Upper lobe of right lung (tissue), 1 donor: ENCODE data around the gene SLC28A3. TPM values are rescaled to one million over a fixed set of nuclear protein-coding genes. Genes with fewer than 3 reads are reported as not detected.

Source experiments
- ATAC-seq: fragments of 200-7000 bp; cut with Tn5 transposase; one replicate; pipeline ENCODE4 v1.9.1; 2020; ENCODE audit warnings: mild to moderate bottlenecking, moderate library complexity
- DNase-seq: peaks from one replicate; pipeline ENCODE4 v3.0.0-alpha.2; 2020
- H3K27ac ChIP-seq: fragments of 200-600 bp; one replicate; pipeline ENCODE4 v1.8.0; 2022
- H3K27me3 ChIP-seq: fragments of 200-600 bp; one replicate; pipeline ENCODE4 v1.8.0; 2022; ENCODE audit warnings: mild to moderate bottlenecking
- H3K36me3 ChIP-seq: fragments of 200-600 bp; one replicate; pipeline ENCODE4 v1.8.0; 2022
- H3K4me1 ChIP-seq: fragments of 200-600 bp; one replicate; pipeline ENCODE4 v1.8.0; 2022
- H3K4me3 ChIP-seq: fragments of 200-600 bp; one replicate; pipeline ENCODE4 v1.8.0; 2022; ENCODE audit warnings: mild to moderate bottlenecking
- H3K9me3 ChIP-seq: fragments of 200-600 bp; one replicate; pipeline ENCODE4 v1.8.0; 2022
- CTCF ChIP-seq: fragments of 200-600 bp; IDR thresholded peaks from one replicate; pipeline ENCODE4 v1.8.0; 2022; ENCODE audit warnings: antibody characterized with exemption
- intact Hi-C: fragments of 100-400 bp; cut with DNase I; formaldehyde crosslinking; loops from one replicate; pipeline ENCODE4 v1.11.0; 2022
- total RNA-seq: library from RNA; stranded (reverse); fragmentation: NEBNext Ultra II Directional; extraction: Animal tissue kit (Norgen Biotek cat#: 25700); gene quantifications from one replicate; pipeline ENCODE4 v1.2.1, GENCODE V29; 2021
- donor health status: DM: no; HTN: yes; CAD: no; lungs with severe emphysema.

SLC28A3 gene
- total RNA-seq, 1 donor from 2014 or later = 1.6 TPM

- Histone ChIP-seq H3K27me3 (no peaks in the 10 kb centered on the region), H3K4me3 (no peak overlapping the region), H3K9me3 (no peaks in the 10 kb centered on the region), H3K27ac (no peak overlapping the region), H3K4me1 (no peaks in the 10 kb centered on the region), H3K36me3 (no peaks in the 10 kb centered on the region)
- DNase-seq (no peak), ATAC-seq (peak; percentile 37)
- TF ChIP-seq CTCF = no peak
- intact Hi-C loops = no loop called here
Observed at GRCh38 chr9:84318981-84319380, 21.6 kb downstream of the SLC28A3 start.

DNA sequence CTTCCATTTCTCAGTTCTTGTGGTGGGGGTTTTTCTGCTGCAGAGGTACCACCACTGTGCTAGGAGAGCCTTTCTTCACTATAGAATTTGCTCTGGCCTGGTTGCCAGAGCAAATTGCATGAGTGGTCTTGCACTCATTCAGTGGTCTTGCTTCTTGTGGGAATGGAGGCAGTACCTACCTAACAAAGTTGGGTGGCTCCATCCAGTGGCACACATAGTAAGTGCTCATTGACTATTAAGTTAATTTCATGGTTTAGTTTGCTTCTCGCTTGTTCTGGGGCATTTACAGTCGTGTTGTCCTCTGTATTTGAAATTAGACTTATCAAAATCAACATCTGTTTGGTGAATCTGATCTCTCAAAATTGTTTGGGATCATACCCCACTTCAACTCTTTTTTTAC, 23.0 kb downstream of the SLC28A3 start:
- no peak overlapping the region for H3K27ac ChIP-seq
- H3K4me3 ChIP-seq = no peak overlapping the region
- H3K4me1 ChIP-seq = no peaks in the 10 kb centered on the region
- H3K36me3 ChIP-seq = no peaks in the 10 kb centered on the region
- no peaks in the 10 kb centered on the region for H3K27me3 ChIP-seq
- TF ChIP-seq CTCF = no peak
- DNase-seq = no peak
- H3K9me3 ChIP-seq = no peaks in the 10 kb centered on the region
- ATAC-seq = no peak
- intact Hi-C loops = no loop called here

DNA sequence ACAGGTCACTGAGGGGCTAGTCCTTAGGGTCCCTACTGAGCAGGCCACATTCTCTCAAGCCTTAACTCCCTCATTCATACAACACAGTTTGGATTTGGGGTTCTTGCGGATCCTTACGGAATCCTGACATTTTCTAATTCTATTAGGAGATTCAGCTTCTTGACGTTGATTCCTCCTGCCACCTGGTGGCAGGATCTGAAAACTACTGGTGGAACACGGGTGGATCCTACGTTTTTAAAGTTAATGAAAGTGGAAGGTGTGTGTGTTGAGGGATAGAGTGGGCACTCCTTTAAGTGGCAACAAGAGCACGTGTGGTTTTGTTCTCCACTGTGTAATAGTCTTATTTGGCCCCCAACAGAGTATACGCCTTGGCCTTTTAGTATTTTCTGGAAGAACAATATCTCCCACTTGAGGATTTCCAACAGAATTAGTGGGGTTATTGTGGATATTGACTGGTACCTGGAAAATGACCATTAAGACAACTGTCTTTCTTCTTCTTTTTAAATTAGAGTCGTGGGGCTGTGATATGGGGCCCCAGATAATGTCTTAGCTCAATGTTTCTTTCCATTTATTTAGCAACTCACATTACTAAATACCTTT, 25.2 kb downstream of the SLC28A3 start:
- no peak overlapping the region for H3K4me3 ChIP-seq
- H3K27me3 ChIP-seq = no peaks in the 10 kb centered on the region
- intact Hi-C loops = no loop called here
- DNase-seq (no peak), ATAC-seq (peak; percentile 85)
- H3K27ac ChIP-seq = no peak overlapping the region
- H3K9me3 ChIP-seq = no peaks in the 10 kb centered on the region
- peak; percentile 87 for TF ChIP-seq CTCF
- no peaks in the 10 kb centered on the region for H3K36me3 ChIP-seq
- no peaks in the 10 kb centered on the region for H3K4me1 ChIP-seq

DNA sequence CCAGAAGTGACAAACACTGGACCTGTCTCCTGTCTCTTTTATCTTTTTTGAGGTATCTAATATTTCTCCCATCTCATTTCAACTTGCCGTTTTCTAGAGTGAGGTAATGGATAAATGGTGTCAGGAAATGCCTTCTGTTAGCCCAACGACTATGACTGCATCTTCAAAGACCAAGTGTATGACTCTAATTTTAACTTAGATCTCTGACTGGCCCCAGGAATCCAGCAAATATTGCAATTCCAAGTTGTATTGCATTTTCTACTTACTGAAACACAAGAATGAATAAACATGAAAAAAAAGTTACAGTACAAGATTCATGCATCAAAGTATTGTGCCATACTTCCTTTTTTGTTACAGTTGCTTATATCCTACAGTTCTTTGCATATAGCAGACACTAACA, 26.3 kb downstream of the SLC28A3 start:
- Histone ChIP-seq H3K27me3 (no peaks in the 10 kb centered on the region), H3K27ac (no peak overlapping the region), H3K4me1 (no peaks in the 10 kb centered on the region), H3K36me3 (no peaks in the 10 kb centered on the region), H3K9me3 (no peaks in the 10 kb centered on the region), H3K4me3 (no peak overlapping the region)
- intact Hi-C loops = no loop called here
- no peak for TF ChIP-seq CTCF
- DNase-seq = no peak
- ATAC-seq = no peak

- Histone ChIP-seq H3K36me3 (no peaks in the 10 kb centered on the region), H3K27ac (no peak overlapping the region), H3K9me3 (no peaks in the 10 kb centered on the region), H3K4me3 (no peak overlapping the region), H3K27me3 (no peaks in the 10 kb centered on the region), H3K4me1 (no peaks in the 10 kb centered on the region)
- ATAC-seq (peak; percentile 71), DNase-seq (no peak)
- no peak for TF ChIP-seq CTCF
- intact Hi-C loops = no loop called here
Observed at GRCh38 chr9:84310883-84311282, 29.7 kb downstream of the SLC28A3 start.
